ENCODE results near the gene RASGRF1.

DNA sequence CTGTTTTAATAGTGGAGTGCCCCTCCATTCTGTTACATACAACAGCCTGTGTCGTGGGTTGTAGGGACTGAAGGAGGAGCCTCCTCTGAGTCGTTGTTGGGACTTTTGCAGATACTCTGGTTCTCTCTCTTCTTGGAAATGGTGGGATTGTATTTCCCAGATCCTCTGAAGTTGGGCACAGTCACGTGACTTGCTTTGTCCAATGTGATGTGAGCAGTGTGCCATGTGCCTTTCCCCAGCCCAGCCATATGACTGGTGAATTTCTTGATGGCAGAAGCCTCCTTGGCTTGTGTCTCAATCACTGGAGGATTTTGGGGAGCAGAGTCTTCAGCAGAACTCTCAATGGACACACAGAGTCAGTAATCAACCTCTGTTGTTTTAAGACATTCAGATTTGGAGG lies 36.2 kb downstream of the RASGRF1 start:
- TF ChIP-seq, protein P1, sequence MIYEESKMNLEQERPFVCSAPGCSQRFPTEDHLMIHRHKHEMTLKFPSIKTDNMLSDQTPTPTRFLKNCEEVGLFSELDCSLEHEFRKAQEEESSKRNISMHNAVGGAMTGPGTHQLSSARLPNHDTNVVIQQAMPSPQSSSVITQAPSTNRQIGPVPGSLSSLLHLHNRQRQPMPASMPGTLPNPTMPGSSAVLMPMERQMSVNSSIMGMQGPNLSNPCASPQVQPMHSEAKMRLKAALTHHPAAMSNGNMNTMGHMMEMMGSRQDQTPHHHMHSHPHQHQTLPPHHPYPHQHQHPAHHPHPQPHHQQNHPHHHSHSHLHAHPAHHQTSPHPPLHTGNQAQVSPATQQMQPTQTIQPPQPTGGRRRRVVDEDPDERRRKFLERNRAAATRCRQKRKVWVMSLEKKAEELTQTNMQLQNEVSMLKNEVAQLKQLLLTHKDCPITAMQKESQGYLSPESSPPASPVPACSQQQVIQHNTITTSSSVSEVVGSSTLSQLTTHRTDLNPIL (CRISPR knock-in tag; IDR thresholded peaks at IDR 0.05; ENCODE audit: low read depth), result no peak
- TF ChIP-seq RARB (CRISPR knock-in tag; IDR thresholded peaks at IDR 0.05) (no peak), ZFP30 (CRISPR knock-in tag; IDR thresholded peaks at IDR 0.05) (no peak)
- TF ChIP-seq, protein P2, sequence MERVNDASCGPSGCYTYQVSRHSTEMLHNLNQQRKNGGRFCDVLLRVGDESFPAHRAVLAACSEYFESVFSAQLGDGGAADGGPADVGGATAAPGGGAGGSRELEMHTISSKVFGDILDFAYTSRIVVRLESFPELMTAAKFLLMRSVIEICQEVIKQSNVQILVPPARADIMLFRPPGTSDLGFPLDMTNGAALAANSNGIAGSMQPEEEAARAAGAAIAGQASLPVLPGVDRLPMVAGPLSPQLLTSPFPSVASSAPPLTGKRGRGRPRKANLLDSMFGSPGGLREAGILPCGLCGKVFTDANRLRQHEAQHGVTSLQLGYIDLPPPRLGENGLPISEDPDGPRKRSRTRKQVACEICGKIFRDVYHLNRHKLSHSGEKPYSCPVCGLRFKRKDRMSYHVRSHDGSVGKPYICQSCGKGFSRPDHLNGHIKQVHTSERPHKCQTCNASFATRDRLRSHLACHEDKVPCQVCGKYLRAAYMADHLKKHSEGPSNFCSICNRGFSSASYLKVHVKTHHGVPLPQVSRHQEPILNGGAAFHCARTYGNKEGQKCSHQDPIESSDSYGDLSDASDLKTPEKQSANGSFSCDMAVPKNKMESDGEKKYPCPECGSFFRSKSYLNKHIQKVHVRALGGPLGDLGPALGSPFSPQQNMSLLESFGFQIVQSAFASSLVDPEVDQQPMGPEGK (CRISPR knock-in tag; IDR thresholded peaks at IDR 0.05; ENCODE audit: borderline replicate concordance), result no peak
- TF ChIP-seq, protein P3, sequence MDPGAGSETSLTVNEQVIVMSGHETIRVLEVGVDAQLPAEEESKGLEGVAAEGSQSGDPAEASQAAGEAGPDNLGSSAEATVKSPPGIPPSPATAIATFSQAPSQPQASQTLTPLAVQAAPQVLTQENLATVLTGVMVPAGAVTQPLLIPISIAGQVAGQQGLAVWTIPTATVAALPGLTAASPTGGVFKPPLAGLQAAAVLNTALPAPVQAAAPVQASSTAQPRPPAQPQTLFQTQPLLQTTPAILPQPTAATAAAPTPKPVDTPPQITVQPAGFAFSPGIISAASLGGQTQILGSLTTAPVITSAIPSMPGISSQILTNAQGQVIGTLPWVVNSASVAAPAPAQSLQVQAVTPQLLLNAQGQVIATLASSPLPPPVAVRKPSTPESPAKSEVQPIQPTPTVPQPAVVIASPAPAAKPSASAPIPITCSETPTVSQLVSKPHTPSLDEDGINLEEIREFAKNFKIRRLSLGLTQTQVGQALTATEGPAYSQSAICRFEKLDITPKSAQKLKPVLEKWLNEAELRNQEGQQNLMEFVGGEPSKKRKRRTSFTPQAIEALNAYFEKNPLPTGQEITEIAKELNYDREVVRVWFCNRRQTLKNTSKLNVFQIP (CRISPR knock-in tag; IDR thresholded peaks at IDR 0.05; ENCODE audit: borderline replicate concordance, low read depth), result no peak

Data from SK-N-SH treated with all-trans-retinoic acid at 6 μM for 48 hours (cell line).